Measurements from ENCODE around the gene GYPC. TPM values are rescaled to one million over a fixed set of nuclear protein-coding genes. Genes with fewer than 3 reads are reported as not detected.

The GYPC gene
- total and polyA plus RNA-seq, 4 experiments from 2014 or later, result 78.5 to 165 (median 113) TPM

GRCh38 chr2:126675637-126676036 is 19.7 kb downstream of the GYPC start:
- DNase-seq, result no peak
- peaks cover 7% of the 10 kb centered on the region for H3K36me3 ChIP-seq (ENCODE audit: insufficient read depth, low read length)
- peak overlapping the region in 2 of 7 donors; percentile 4 to 47 for H3K27ac Mint-ChIP-seq
- no peak overlapping the region for H3K27ac ChIP-seq (ENCODE audit: low read depth, low read length)
- H3K4me3 ChIP-seq (ENCODE audit: low read length in 2 of 2), result no peak overlapping the region
- no peak overlapping the region for H3K4me3 Mint-ChIP-seq
- ChIA-PET POLR2A (ENCODE audit: partially characterized antibody) (interaction anchor here (1.6 kb wide), 1 partner anchor 13 kb away, joined by 5 read pairs; no protein-coding TSS in a partner anchor), CTCF (ENCODE audit: partially characterized antibody) (no interaction called here)
- no peaks in the 10 kb centered on the region for H3K27me3 Mint-ChIP-seq
- H3K9me3 Mint-ChIP-seq, result peaks cover 0 to 24% (median 12%) of the 10 kb centered on the region in 8 donors
- peaks cover 13% of the 10 kb centered on the region for H3K4me1 ChIP-seq (ENCODE audit: insufficient read depth, low read length)
- H3K9me3 ChIP-seq (ENCODE audit: control insufficient read depth in 1 of 2, low read length in 2 of 2), result peaks cover 0 to 10% of the 10 kb centered on the region in 2 donors
- intact Hi-C loops (cut with micrococcal nuclease), result no loop called here
- peaks cover 28 to 51% (median 35%) of the 10 kb centered on the region in 4 donors for H3K4me1 Mint-ChIP-seq
- peaks cover 64 to 65% of the 10 kb centered on the region in 2 donors for H3K36me3 Mint-ChIP-seq
- no peaks in the 10 kb centered on the region for H3K27me3 ChIP-seq (ENCODE audit: insufficient read depth, low read length)

DNA sequence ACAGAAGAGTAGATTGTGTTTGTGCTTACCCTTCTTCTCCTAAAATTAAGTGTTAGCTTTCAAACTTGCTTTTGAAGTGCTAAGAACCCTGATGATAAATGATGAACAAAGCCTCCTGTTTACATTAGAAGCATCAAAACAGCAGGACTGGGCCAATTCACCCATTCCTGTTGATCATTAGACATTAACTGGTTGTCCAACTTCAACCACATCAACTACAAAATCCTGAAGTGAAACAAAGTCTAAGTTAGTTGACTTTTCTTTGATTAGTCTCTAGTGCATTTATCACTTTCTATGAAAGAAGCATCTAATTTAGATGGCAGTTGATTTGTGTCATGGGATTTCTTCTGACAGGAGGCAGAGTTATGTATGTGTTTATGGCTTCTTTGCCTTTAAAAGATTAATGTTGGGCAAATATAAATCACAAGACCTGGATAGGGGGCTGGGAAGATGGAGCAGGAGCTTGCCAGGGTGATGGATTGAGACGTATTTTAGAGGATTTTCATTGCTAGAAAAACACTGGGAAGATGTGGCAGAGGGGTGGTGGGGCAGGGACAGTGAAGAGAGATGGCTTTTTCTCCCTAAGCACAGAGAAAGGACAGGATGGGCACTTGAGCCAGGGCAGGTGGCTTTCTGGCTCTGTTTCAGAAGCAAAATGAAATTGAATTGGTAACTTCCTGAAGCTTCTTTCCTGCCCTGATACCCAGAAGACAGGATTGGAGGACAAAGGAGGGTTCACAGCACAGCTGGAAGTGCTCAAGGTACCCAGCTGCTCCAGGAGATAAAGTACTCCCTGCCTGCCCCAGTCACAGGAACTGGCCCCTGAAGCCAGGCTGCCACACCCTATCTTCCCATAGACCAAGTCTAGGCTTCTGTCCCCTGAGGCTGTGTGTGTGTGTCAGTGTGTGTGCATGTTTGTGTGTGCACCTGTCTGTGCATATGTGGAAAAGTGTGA is 20.5 kb downstream of the GYPC start:
- peaks cover 29 to 47% (median 37%) of the 10 kb centered on the region in 4 donors for H3K4me1 Mint-ChIP-seq
- no peak for DNase-seq
- Histone ChIP-seq H3K9me3 (ENCODE audit: control insufficient read depth in 1 of 2, low read length in 2 of 2) (peaks cover 0 to 10% of the 10 kb centered on the region in 2 donors), H3K27ac (ENCODE audit: low read depth, low read length) (peak overlapping the region; percentile 8), H3K36me3 (ENCODE audit: insufficient read depth, low read length) (peaks cover 7% of the 10 kb centered on the region), H3K27me3 (ENCODE audit: insufficient read depth, low read length) (no peaks in the 10 kb centered on the region), H3K4me3 (ENCODE audit: low read length in 2 of 2) (no peak overlapping the region), H3K4me1 (ENCODE audit: insufficient read depth, low read length) (peaks cover 13% of the 10 kb centered on the region)
- H3K4me3 Mint-ChIP-seq, result no peak overlapping the region
- peaks cover 70 to 71% of the 10 kb centered on the region in 2 donors for H3K36me3 Mint-ChIP-seq
- POLR2A ChIA-PET (ENCODE audit: partially characterized antibody), result no interaction called here
- H3K9me3 Mint-ChIP-seq, result peaks cover 0 to 24% (median 12%) of the 10 kb centered on the region in 8 donors
- peak overlapping the region in 6 of 7 donors; percentile 31 to 81 (median 64) for H3K27ac Mint-ChIP-seq
- intact Hi-C loops (cut with micrococcal nuclease), result no loop called here
- CTCF ChIA-PET (ENCODE audit: partially characterized antibody), result no interaction called here
- no peaks in the 10 kb centered on the region for H3K27me3 Mint-ChIP-seq

DNA sequence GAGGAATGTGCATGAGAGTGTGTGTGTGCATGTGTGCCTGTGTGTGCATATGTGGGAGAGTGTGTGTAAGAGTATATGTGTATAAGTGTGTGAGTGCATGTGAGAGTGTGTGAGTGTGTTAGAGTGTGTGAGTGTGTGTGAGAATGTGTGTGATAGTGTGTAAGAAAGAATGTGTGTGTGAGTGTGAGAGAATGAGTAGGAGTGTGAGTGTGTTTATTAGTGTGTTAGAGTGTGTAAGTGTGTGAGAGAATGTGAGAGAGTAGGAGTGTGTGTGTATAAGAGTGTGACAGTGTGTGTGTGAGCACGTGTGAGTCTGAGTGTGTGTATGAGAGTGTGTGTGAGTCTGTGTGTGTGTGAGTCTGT is 21.2 kb downstream of the GYPC start:
- peaks cover 67 to 72% of the 10 kb centered on the region in 2 donors for H3K36me3 Mint-ChIP-seq
- H3K27ac ChIP-seq (ENCODE audit: low read depth, low read length), result no peak overlapping the region
- no peak overlapping the region for H3K4me3 Mint-ChIP-seq
- H3K27me3 ChIP-seq (ENCODE audit: insufficient read depth, low read length), result no peaks in the 10 kb centered on the region
- H3K9me3 Mint-ChIP-seq, result peaks cover 0 to 22% (median 12%) of the 10 kb centered on the region in 8 donors
- H3K4me3 ChIP-seq (ENCODE audit: low read length in 2 of 2), result no peak overlapping the region
- H3K9me3 ChIP-seq (ENCODE audit: control insufficient read depth in 1 of 2, low read length in 2 of 2), result peaks cover 0 to 10% of the 10 kb centered on the region in 2 donors
- peaks cover 24 to 42% (median 36%) of the 10 kb centered on the region in 4 donors for H3K4me1 Mint-ChIP-seq
- H3K36me3 ChIP-seq (ENCODE audit: insufficient read depth, low read length), result peaks cover 7% of the 10 kb centered on the region
- peaks cover 13% of the 10 kb centered on the region for H3K4me1 ChIP-seq (ENCODE audit: insufficient read depth, low read length)
- intact Hi-C loops (cut with micrococcal nuclease), result no loop called here
- no peaks in the 10 kb centered on the region for H3K27me3 Mint-ChIP-seq
- H3K27ac Mint-ChIP-seq, result peak overlapping the region in 6 of 7 donors; percentile 2 to 62 (median 26)
- ChIA-PET POLR2A (ENCODE audit: partially characterized antibody) (no interaction called here), CTCF (ENCODE audit: partially characterized antibody) (no interaction called here)
- no peak for DNase-seq

GRCh38 chr2:126678269-126679065 is 22.5 kb downstream of the GYPC start:
- CTCF ChIA-PET (ENCODE audit: partially characterized antibody), result no interaction called here
- Histone ChIP-seq H3K27me3 (ENCODE audit: insufficient read depth, low read length) (no peaks in the 10 kb centered on the region), H3K9me3 (ENCODE audit: control insufficient read depth in 1 of 2, low read length in 2 of 2) (peaks cover 0 to 10% of the 10 kb centered on the region in 2 donors), H3K36me3 (ENCODE audit: insufficient read depth, low read length) (peaks cover 4% of the 10 kb centered on the region), H3K4me3 (ENCODE audit: low read length in 2 of 2) (no peak overlapping the region), H3K4me1 (ENCODE audit: insufficient read depth, low read length) (peaks cover 13% of the 10 kb centered on the region), H3K27ac (ENCODE audit: low read depth, low read length) (no peak overlapping the region)
- peaks cover 0 to 22% (median 12%) of the 10 kb centered on the region in 8 donors for H3K9me3 Mint-ChIP-seq
- POLR2A ChIA-PET (ENCODE audit: partially characterized antibody), result no interaction called here
- no peak overlapping the region for H3K4me3 Mint-ChIP-seq
- H3K4me1 Mint-ChIP-seq, result peaks cover 24 to 42% (median 33%) of the 10 kb centered on the region in 4 donors
- peaks cover 69% of the 10 kb centered on the region in 2 donors for H3K36me3 Mint-ChIP-seq
- peak overlapping the region in 6 of 7 donors; percentile 3 to 70 (median 58) for H3K27ac Mint-ChIP-seq
- DNase-seq, result no peak
- intact Hi-C loops (cut with micrococcal nuclease), result no loop called here
- no peaks in the 10 kb centered on the region for H3K27me3 Mint-ChIP-seq

DNA sequence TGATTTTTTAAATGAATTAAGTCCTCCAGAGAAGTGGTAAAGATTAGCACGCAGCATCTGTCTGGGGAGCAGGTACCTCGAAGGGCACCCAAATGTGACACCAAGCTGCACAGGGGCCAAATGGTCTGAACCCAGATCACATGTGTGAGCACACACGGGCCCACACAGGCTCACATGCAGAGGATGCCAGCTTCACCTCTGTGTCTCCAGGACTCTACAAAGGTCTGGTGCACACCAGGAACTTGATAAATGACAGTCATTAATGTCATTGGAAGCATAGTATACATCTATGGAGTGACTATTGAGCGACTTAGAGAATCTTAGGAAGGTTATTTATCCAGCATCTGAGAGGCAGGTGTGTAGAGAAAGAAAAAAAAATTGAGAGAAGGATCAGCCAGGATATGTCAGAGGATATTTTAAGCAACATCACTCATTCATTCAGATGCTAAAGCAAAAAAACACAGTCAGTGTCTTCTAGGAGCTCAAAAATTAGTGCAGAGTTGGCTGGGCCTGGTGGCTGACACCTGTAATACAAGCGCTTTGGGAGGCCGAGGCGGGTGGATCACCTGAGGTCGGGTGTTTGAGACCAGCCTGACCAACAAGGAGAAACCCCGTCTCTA is 23.2 kb downstream of the GYPC start:
- H3K9me3 Mint-ChIP-seq, result peaks cover 0 to 20% (median 12%) of the 10 kb centered on the region in 8 donors
- CTCF ChIA-PET (ENCODE audit: partially characterized antibody), result no interaction called here
- no peaks in the 10 kb centered on the region for H3K27me3 ChIP-seq (ENCODE audit: insufficient read depth, low read length)
- POLR2A ChIA-PET (ENCODE audit: partially characterized antibody), result no interaction called here
- H3K4me3 Mint-ChIP-seq, result no peak overlapping the region
- peaks cover 25 to 45% (median 34%) of the 10 kb centered on the region in 4 donors for H3K4me1 Mint-ChIP-seq
- H3K36me3 Mint-ChIP-seq, result peaks cover 67 to 73% of the 10 kb centered on the region in 2 donors
- H3K9me3 ChIP-seq (ENCODE audit: control insufficient read depth in 1 of 2, low read length in 2 of 2), result peaks cover 0 to 10% of the 10 kb centered on the region in 2 donors
- H3K4me1 ChIP-seq (ENCODE audit: insufficient read depth, low read length), result peaks cover 13% of the 10 kb centered on the region
- H3K36me3 ChIP-seq (ENCODE audit: insufficient read depth, low read length), result peaks cover 9% of the 10 kb centered on the region
- no peak overlapping the region for H3K27ac ChIP-seq (ENCODE audit: low read depth, low read length)
- no peak for DNase-seq
- no peak overlapping the region for H3K4me3 ChIP-seq (ENCODE audit: low read length in 2 of 2)
- peak overlapping the region in 5 of 7 donors; percentile 26 to 80 (median 47) for H3K27ac Mint-ChIP-seq
- no peaks in the 10 kb centered on the region for H3K27me3 Mint-ChIP-seq
- intact Hi-C loops (cut with micrococcal nuclease), result no loop called here

DNA sequence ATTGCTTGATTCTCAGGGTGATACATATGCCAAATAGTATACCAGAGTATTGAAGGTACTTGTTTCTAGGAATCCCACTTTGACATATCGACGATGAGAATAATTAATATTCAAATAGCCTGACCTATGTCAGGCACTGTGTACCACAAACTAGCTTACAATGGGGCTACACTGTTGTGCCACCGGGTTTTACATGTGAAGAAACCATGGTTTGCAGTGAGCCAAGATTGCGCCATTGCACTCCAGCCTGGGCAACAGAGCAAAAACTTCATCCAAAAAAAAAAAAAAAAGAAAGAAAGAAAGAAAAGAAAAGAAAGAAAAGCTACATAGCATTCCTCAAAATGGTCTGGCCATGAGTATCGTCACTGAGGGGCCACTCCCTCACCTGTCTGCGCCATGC is 25.5 kb downstream of the GYPC start:
- peaks cover 17% of the 10 kb centered on the region for H3K36me3 ChIP-seq (ENCODE audit: insufficient read depth, low read length)
- H3K27ac Mint-ChIP-seq, result peak overlapping the region in 1 of 7 donors; percentile 75
- intact Hi-C loops (cut with micrococcal nuclease), result no loop called here

More for the DNA sequence above, 25.5 kb downstream of the GYPC start:
- POLR2A ChIA-PET (ENCODE audit: partially characterized antibody), result no interaction called here
- no peak for DNase-seq
- Histone ChIP-seq H3K4me3 (ENCODE audit: low read length in 2 of 2) (no peak overlapping the region), H3K27me3 (ENCODE audit: insufficient read depth, low read length) (no peaks in the 10 kb centered on the region), H3K27ac (ENCODE audit: low read depth, low read length) (no peak overlapping the region), H3K9me3 (ENCODE audit: control insufficient read depth in 1 of 2, low read length in 2 of 2) (no peaks in the 10 kb centered on the region), H3K4me1 (ENCODE audit: insufficient read depth, low read length) (peaks cover 5% of the 10 kb centered on the region)
- peaks cover 56 to 67% of the 10 kb centered on the region in 2 donors for H3K36me3 Mint-ChIP-seq
- H3K4me3 Mint-ChIP-seq, result no peak overlapping the region
- H3K4me1 Mint-ChIP-seq, result peaks cover 19 to 36% (median 28%) of the 10 kb centered on the region in 4 donors
- H3K9me3 Mint-ChIP-seq, result no peaks in the 10 kb centered on the region
- no peaks in the 10 kb centered on the region for H3K27me3 Mint-ChIP-seq
- CTCF ChIA-PET (ENCODE audit: partially characterized antibody), result no interaction called here

Measured in CD4-positive, alpha-beta memory T cell (primary cell).